ENCODE data around the gene EXOSC3. TPM values are rescaled to one million over a fixed set of nuclear protein-coding genes. Genes with fewer than 3 reads are reported as not detected.

EXOSC3 gene
- total and polyA plus RNA-seq, 10 of the 15 experiments (the other 5 are each of a cell fraction or from before 2014, with no cell fraction given): 8.2 to 161 (median 61.4) TPM

- TF ChIP-seq CHD1 (IDR thresholded peaks at IDR 0.05; ENCODE audit: low read depth, low read length): no peak
- peak; percentile 20; the same call in 1 of the 2 replicates for TF ChIP-seq RELB (IDR thresholded peaks at IDR 0.05; ENCODE audit: low read depth)
- no peak for TF ChIP-seq NRF1 (conservative IDR thresholded peaks at IDR 0.05; ENCODE audit: low read depth, low read length)
- TF ChIP-seq DPF2 (IDR thresholded peaks at IDR 0.05): no peak
- no peak for TF ChIP-seq CBX5 (IDR thresholded peaks at IDR 0.05; ENCODE audit: low read depth)
- TF ChIP-seq TCF7 (IDR thresholded peaks at IDR 0.05; ENCODE audit: borderline replicate concordance): no peak
- no peak for TF ChIP-seq NR2C2 (IDR thresholded peaks at IDR 0.05; ENCODE audit: borderline replicate concordance, control insufficient read depth, insufficient read length, low read depth)
- TF ChIP-seq NFIC (IDR thresholded peaks at IDR 0.05; ENCODE audit: low read depth, low read length): no peak
- TF ChIP-seq ZNF384 (IDR thresholded peaks at IDR 0.05; ENCODE audit: borderline replicate concordance, low read depth, low read length): no peak
- TF ChIP-seq NKRF (conservative IDR thresholded peaks at IDR 0.05): peak; percentile 38; the same call in 1 of the 2 replicates
- no peak for TF ChIP-seq SKIL (IDR thresholded peaks at IDR 0.05; ENCODE audit: low read depth, poor library complexity, severe bottlenecking)
- no peak for TF ChIP-seq KDM1A (IDR thresholded peaks at IDR 0.05; ENCODE audit: borderline replicate concordance)
- no peak for TF ChIP-seq ZNF24 (IDR thresholded peaks at IDR 0.05)
- no peak for TF ChIP-seq HDGF (IDR thresholded peaks at IDR 0.05)
- no peak for TF ChIP-seq ZBTB11 (CRISPR knock-in tag; IDR thresholded peaks at IDR 0.05)
- TF ChIP-seq BCLAF1 (IDR thresholded peaks at IDR 0.05): no peak
- no peak for TF ChIP-seq FOS (IDR thresholded peaks at IDR 0.05; ENCODE audit: borderline replicate concordance, extremely low read depth, insufficient read length)
Measured at GRCh38 chr9:37753489-37754190, 31.2 kb downstream of the EXOSC3 start, which contains the start of gene TRMT10B (continued).
